LNCAP (cell line): Measurements from ENCODE around the gene RECQL5.

Source experiments
- TF ChIP-seq, protein P1 (sequence below): fragments of 450-650 bp; IDR thresholded peaks from 2 replicates; pipeline ENCODE4 v1.5.1; 2017; ENCODE audit warnings: mild to moderate bottlenecking

RECQL5 gene

GRCh38 chr17:75639771-75640555 lies 27.0 kb downstream of the RECQL5 start:
- TF ChIP-seq, protein P1, sequence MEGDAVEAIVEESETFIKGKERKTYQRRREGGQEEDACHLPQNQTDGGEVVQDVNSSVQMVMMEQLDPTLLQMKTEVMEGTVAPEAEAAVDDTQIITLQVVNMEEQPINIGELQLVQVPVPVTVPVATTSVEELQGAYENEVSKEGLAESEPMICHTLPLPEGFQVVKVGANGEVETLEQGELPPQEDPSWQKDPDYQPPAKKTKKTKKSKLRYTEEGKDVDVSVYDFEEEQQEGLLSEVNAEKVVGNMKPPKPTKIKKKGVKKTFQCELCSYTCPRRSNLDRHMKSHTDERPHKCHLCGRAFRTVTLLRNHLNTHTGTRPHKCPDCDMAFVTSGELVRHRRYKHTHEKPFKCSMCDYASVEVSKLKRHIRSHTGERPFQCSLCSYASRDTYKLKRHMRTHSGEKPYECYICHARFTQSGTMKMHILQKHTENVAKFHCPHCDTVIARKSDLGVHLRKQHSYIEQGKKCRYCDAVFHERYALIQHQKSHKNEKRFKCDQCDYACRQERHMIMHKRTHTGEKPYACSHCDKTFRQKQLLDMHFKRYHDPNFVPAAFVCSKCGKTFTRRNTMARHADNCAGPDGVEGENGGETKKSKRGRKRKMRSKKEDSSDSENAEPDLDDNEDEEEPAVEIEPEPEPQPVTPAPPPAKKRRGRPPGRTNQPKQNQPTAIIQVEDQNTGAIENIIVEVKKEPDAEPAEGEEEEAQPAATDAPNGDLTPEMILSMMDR: peak; percentile 26; the same call in 1 of the 2 replicates

DNA sequence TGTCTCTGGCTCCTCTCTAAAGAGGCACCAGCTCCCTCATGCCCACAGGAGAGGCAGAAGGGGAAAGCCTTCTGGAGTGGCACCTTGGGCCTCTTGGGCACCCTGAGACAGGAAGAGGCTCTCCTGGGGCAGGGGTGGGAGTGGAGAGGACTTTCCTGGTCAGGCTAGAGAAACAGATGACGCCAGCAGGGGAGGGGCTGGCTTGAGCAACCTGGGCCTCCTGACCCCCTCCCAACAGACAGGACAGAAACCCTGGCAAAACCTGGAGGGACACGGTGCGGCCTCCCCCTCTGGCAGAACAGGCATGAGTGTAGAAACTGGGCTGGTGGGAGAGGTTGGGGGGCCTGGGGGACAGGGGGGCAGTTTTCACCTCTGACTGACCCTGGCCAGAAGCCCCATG lies 27.6 kb downstream of the RECQL5 start:
- TF ChIP-seq, protein P1: no peak

- TF ChIP-seq, protein P1: no peak
Observed at GRCh38 chr17:75638893-75639292, 28.1 kb downstream of the RECQL5 start.

- TF ChIP-seq, protein P1: no peak
Observed at GRCh38 chr17:75637551-75637950, 29.4 kb downstream of the RECQL5 start.

DNA sequence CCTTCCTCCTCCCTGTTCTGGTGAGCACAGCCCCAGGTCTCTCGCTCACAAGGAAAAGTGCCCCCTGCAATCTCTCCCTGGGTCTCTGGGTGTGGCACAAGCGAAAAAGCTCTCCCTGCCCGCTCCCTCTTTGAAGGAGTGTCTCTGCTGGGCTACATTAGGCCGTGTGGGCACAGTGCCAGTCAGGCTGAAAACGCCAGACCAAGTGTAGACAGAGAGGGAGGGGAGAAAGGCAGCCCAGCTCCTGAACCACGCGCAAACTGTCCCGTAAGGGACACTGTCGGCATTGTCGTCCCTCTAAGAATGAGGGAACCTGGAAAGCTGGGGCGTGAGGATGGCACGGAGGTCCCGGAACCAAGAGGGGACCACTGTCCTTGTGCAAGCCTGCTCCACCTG lies 29.8 kb downstream of the RECQL5 start:
- TF ChIP-seq, protein P1: no peak

GRCh38 chr17:75636381-75637142 lies 30.4 kb downstream of the RECQL5 start:
- TF ChIP-seq, protein P1: no peak

GRCh38 chr17:75635610-75636202 lies 31.2 kb downstream of the RECQL5 start:
- TF ChIP-seq, protein P1: no peak
